GM23248 (cell line): ENCODE measurements around the gene PTPN1.

Source experiments
- EZH2 ChIP-seq: fragments of 200-600 bp; sonication (generic); IDR thresholded peaks from 2 replicates; pipeline ENCODE4 v1.6.1; 2018; ENCODE audit warnings: antibody characterized with exemption, mild to moderate bottlenecking; ENCODE audit not compliant: insufficient read depth, poor library complexity, severe bottlenecking
- EZH2phosphoT487 ChIP-seq: fragments of 200-600 bp; sonication (generic); IDR thresholded peaks from 2 replicates; pipeline ENCODE4 v1.6.1; 2018; ENCODE audit warnings: antibody characterized with exemption, moderate library complexity, mild to moderate bottlenecking, low read depth; ENCODE audit not compliant: insufficient read depth

DNA sequence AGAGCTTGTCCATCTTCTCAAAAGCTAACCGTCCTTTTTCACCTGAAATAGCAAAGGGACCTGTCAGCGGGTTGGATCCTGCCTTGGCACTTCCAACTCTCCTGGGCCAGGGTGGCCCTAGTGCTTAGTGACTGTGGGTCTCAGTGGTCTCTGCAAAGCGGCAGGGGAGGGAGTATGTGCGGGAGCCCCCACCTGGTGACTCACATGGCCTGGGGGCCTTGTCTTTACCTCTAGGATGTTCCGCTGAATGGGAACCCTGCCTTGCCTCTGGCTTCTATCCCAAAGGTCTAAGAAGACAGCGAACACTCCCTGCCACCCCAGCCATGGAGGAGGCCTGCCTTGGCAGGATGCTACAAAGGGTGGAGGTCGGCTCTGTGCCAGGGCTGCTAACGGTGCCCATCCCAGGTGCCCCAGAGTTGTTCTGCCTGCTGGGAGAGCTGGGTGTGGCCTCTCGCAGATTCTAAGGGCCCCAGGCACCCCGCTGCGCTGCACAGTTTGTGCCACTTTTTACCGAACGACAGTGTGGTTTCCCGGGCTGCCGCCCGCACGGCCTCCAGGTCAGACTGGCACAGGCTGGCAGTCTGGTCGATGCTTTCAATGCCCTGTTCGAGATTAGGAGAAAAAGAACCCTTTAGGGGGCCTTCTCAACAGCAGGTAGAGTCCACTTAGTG is 77.2 kb downstream of the PTPN1 start:
- TF ChIP-seq EZH2phosphoT487 (no peak), EZH2 (no peak)
